ENCODE data around the gene CCNB1IP1. TPM values are rescaled to one million over a fixed set of nuclear protein-coding genes. Genes with fewer than 3 reads are reported as not detected.
"Not testable (repeated sequence)": the region's sequence is repeated elsewhere in the genome, so short reads cannot be mapped to it uniquely, and the experiment has no call there.

The CCNB1IP1 gene
- polyA plus RNA-seq, 12 donors = 29.4 to 82.6 (median 67.0) TPM; not detected in 1

GRCh38 chr14:20341032-20341431 lies 8.0 kb upstream of the CCNB1IP1 start:
- DNase-seq = not testable (repeated sequence)

- DNase-seq = no peak
Measured at GRCh38 chr14:20334017-20334416, 938 bp upstream of the CCNB1IP1 start.

- no peak for DNase-seq
Measured at GRCh38 chr14:20333494-20333841, 389 bp upstream of the CCNB1IP1 start.

- no peak for DNase-seq
Measured at GRCh38 chr14:20332431-20332787, 670 bp downstream of the CCNB1IP1 start.

- DNase-seq = no peak
Measured at GRCh38 chr14:20331053-20331613, 1.9 kb downstream of the CCNB1IP1 start.

GRCh38 chr14:20329355-20329754 lies 3.7 kb downstream of the CCNB1IP1 start:
- no peak for DNase-seq

- DNase-seq = no peak
Measured at GRCh38 chr14:20328705-20329104, 4.4 kb downstream of the CCNB1IP1 start.

- DNase-seq = peak; percentile 76
Measured at GRCh38 chr14:20327005-20327869, 5.8 kb downstream of the CCNB1IP1 start.

GRCh38 chr14:20317720-20318119 lies 15.4 kb downstream of the CCNB1IP1 start:
- DNase-seq = no peak

- DNase-seq = no peak
Measured at GRCh38 chr14:20314026-20314425, 19.1 kb downstream of the CCNB1IP1 start.

- DNase-seq = no peak
Measured at GRCh38 chr14:20306079-20306423, 27.0 kb downstream of the CCNB1IP1 start.

- DNase-seq = peak; percentile 94
Measured at GRCh38 chr14:20305265-20306078, 27.6 kb downstream of the CCNB1IP1 start, which contains the start of gene TTC5. Gene TTC5, minus strand, starts transcription at chr14:20305951. Its CDS starts 14 bp downstream, at chr14:20305937.

- no peak for DNase-seq
Measured at GRCh38 chr14:20302042-20302755, 30.9 kb downstream of the CCNB1IP1 start.

- DNase-seq = no peak
Measured at GRCh38 chr14:20295067-20295466, 38.0 kb downstream of the CCNB1IP1 start.

- DNase-seq = no peak
Measured at GRCh38 chr14:20294636-20295035, 38.4 kb downstream of the CCNB1IP1 start.

GRCh38 chr14:20281998-20282397 lies 51.1 kb downstream of the CCNB1IP1 start:
- not testable (repeated sequence) for DNase-seq

- not testable (repeated sequence) for DNase-seq
Measured at GRCh38 chr14:20280265-20280664, 52.8 kb downstream of the CCNB1IP1 start.

- DNase-seq = no peak
Measured at GRCh38 chr14:20278414-20278813, 54.7 kb downstream of the CCNB1IP1 start.

- no peak for DNase-seq
Measured at GRCh38 chr14:20277409-20277808, 55.7 kb downstream of the CCNB1IP1 start.

- DNase-seq = no peak
Measured at GRCh38 chr14:20274062-20274461, 59.0 kb downstream of the CCNB1IP1 start.

- DNase-seq = not testable (repeated sequence)
Measured at GRCh38 chr14:20264361-20264760, 68.7 kb downstream of the CCNB1IP1 start.

GRCh38 chr14:20262642-20263128 lies 70.4 kb downstream of the CCNB1IP1 start:
- no peak for DNase-seq
